H9 (cell line): ENCODE data around the gene USP46. TPM values are rescaled to one million over a fixed set of nuclear protein-coding genes. Genes with fewer than 3 reads are reported as not detected.

Experiments used
- DNase-seq: peaks from one replicate; pipeline ENCODE4 v3.0.0-alpha.2; 2017
- H2AFZ ChIP-seq: one replicate; pipeline ENCODE4 v1.6.1; 2013; ENCODE audit warnings: mild to moderate bottlenecking, low read length, control low read depth, moderate library complexity
- H2AK5ac ChIP-seq: 2 replicates; pipeline ENCODE4 v1.6.1; 2013; ENCODE audit warnings: low read length, control low read depth, mixed read lengths; ENCODE audit not compliant: insufficient read length
- H2BK120ac ChIP-seq: one replicate; pipeline ENCODE4 v1.6.1; 2013; ENCODE audit warnings: low read depth, mild to moderate bottlenecking, low read length, control low read depth, inconsistent platforms; ENCODE audit not compliant: poor library complexity, severe bottlenecking
- H2BK12ac ChIP-seq: 2 replicates; pipeline ENCODE4 v1.6.1; 2013; ENCODE audit warnings: low read length, control low read depth, mixed read lengths, low read depth; ENCODE audit not compliant: insufficient read length
- H2BK15ac ChIP-seq: 2 replicates; pipeline ENCODE4 v1.6.1; 2013; ENCODE audit warnings: low read depth, low read length, control low read depth
- H2BK20ac ChIP-seq: one replicate; pipeline ENCODE4 v1.6.1; 2013; ENCODE audit warnings: low read depth, mild to moderate bottlenecking, low read length, control low read depth, inconsistent platforms; ENCODE audit not compliant: poor library complexity, severe bottlenecking
- H2BK5ac ChIP-seq: 2 replicates; pipeline ENCODE4 v1.6.1; 2013; ENCODE audit warnings: low read length, control low read depth, mixed read lengths; ENCODE audit not compliant: insufficient read length
- H3K14ac ChIP-seq: 2 replicates; pipeline ENCODE4 v1.6.1; 2013; ENCODE audit warnings: low read length, control low read depth; ENCODE audit not compliant: insufficient read depth
- H3K18ac ChIP-seq: 2 replicates; pipeline ENCODE4 v1.6.1; 2013; ENCODE audit warnings: low read depth, mild to moderate bottlenecking, mixed read lengths, low read length, control low read depth; ENCODE audit not compliant: insufficient read length
- H3K23ac ChIP-seq: 2 replicates; pipeline ENCODE4 v1.6.1; 2013; ENCODE audit warnings: low read length, control low read depth, mixed read lengths, low read depth; ENCODE audit not compliant: insufficient read length
- H3K23me2 ChIP-seq: 2 replicates; pipeline ENCODE4 v1.6.1; 2013; ENCODE audit warnings: low read depth, mild to moderate bottlenecking, mixed read lengths, low read length, control low read depth; ENCODE audit not compliant: insufficient read length, poor library complexity, severe bottlenecking
- H3K27ac ChIP-seq: 2 replicates; pipeline ENCODE4 v1.5.1; 2013; ENCODE audit warnings: low read length, control low read depth, mixed read lengths, low read depth; ENCODE audit not compliant: insufficient read length
- H3K27me3 ChIP-seq: 2 replicates; pipeline ENCODE4 v1.6.1; 2013; ENCODE audit warnings: low read length, control low read depth, inconsistent platforms; ENCODE audit not compliant: insufficient read depth
- H3K4ac ChIP-seq: 2 replicates; pipeline ENCODE4 v1.6.1; 2013; ENCODE audit warnings: low read depth, mild to moderate bottlenecking, control low read depth, inconsistent platforms, low read length, moderate library complexity
- H3K4me1 ChIP-seq: 2 replicates; pipeline ENCODE4 v1.6.1; 2013; ENCODE audit warnings: low read length, control low read depth, inconsistent platforms; ENCODE audit not compliant: insufficient read depth
- H3K4me2 ChIP-seq: 2 replicates; pipeline ENCODE4 v1.6.1; 2013; ENCODE audit warnings: low read length, control low read depth, mixed read lengths; ENCODE audit not compliant: insufficient read length, insufficient read depth
- H3K56ac ChIP-seq: 2 replicates; pipeline ENCODE4 v1.6.1; 2013; ENCODE audit warnings: low read depth, mild to moderate bottlenecking, mixed read lengths, low read length, control low read depth; ENCODE audit not compliant: insufficient read length
- H3K79me1 ChIP-seq: 2 replicates; pipeline ENCODE4 v1.6.1; 2013; ENCODE audit warnings: low read depth, mild to moderate bottlenecking, moderate library complexity, low read length, control low read depth, inconsistent platforms; ENCODE audit not compliant: insufficient read depth, poor library complexity, severe bottlenecking
- H3K79me2 ChIP-seq: 2 replicates; pipeline ENCODE4 v1.6.1; 2013; ENCODE audit warnings: low read length, control low read depth, inconsistent platforms; ENCODE audit not compliant: insufficient read depth
- H3K9ac ChIP-seq: 2 replicates; pipeline ENCODE4 v1.6.1; 2013; ENCODE audit warnings: low read length, control low read depth, mixed read lengths; ENCODE audit not compliant: insufficient read length; ENCODE audit errors: extremely low read depth
- H3K9me3 ChIP-seq: one replicate; pipeline ENCODE4 v1.6.1; 2013; ENCODE audit warnings: low read depth, low read length, inconsistent platforms; ENCODE audit not compliant: control insufficient read depth
- H3T11ph ChIP-seq: one replicate; pipeline ENCODE4 v1.6.1; 2013; ENCODE audit warnings: mild to moderate bottlenecking, low read length, control low read depth, inconsistent platforms
- H4K20me1 ChIP-seq: one replicate; pipeline ENCODE4 v1.6.1; 2013; ENCODE audit not compliant: control insufficient read depth, insufficient read length, insufficient read depth
- H4K5ac ChIP-seq: 2 replicates; pipeline ENCODE4 v1.6.1; 2013; ENCODE audit warnings: low read depth, mild to moderate bottlenecking, mixed read lengths, low read length, control low read depth; ENCODE audit not compliant: insufficient read length
- H4K8ac ChIP-seq: replicated peaks from 2 replicates; pipeline ENCODE4 v1.6.1; 2013; ENCODE audit warnings: low read length, control low read depth, mixed read lengths, low read depth; ENCODE audit not compliant: insufficient read length
- H4K91ac ChIP-seq: 2 replicates; pipeline ENCODE4 v1.6.1; 2013; ENCODE audit warnings: low read depth, mild to moderate bottlenecking, moderate library complexity, mixed read lengths, low read length, control low read depth; ENCODE audit not compliant: insufficient read length
- H3K27ac Mint-ChIP-seq, 3 experiments: 2 replicates in 2 of 3; 3 replicates in 1 of 3; pipeline ENCODE4 v1.8.0; 2020 to 2021; ENCODE audit warnings: mixed read lengths in 3 of 3, mild to moderate bottlenecking in 1 of 3, moderate library complexity in 1 of 3
- H3K27me3 Mint-ChIP-seq: 2 replicates; pipeline ENCODE4 v1.8.0; 2021; ENCODE audit warnings: low read depth, mild to moderate bottlenecking, moderate library complexity, mixed read lengths
- H3K36me3 Mint-ChIP-seq, 3 experiments: 2 replicates in 2 of 3; 3 replicates in 1 of 3; pipeline ENCODE4 v1.8.0; 2020 to 2021; ENCODE audit warnings: low read depth in 3 of 3, mixed read lengths in 3 of 3; ENCODE audit not compliant: insufficient read depth in 1 of 3
- H3K4me1 Mint-ChIP-seq, 2 experiments: 2 replicates each; pipeline ENCODE4 v1.8.0; 2020; ENCODE audit warnings: mixed read lengths in 2 of 2
- H3K4me3 Mint-ChIP-seq, 2 experiments: 2 replicates in 1 of 2; 3 replicates in 1 of 2; pipeline ENCODE4 v1.8.0; 2020 to 2021; ENCODE audit warnings: mild to moderate bottlenecking in 2 of 2, mixed read lengths in 2 of 2, moderate library complexity in 1 of 2
- H3K9me3 Mint-ChIP-seq, 2 experiments: 2 replicates in 1 of 2; 3 replicates in 1 of 2; pipeline ENCODE4 v1.8.0; 2020; ENCODE audit warnings: mild to moderate bottlenecking in 2 of 2, mixed read lengths in 2 of 2, moderate library complexity in 1 of 2
- CTCF ChIP-seq: fragments of 200-600 bp; sonication (generic); conservative IDR thresholded peaks from 3 replicates; pipeline ENCODE4 v1.8.0; 2021; ENCODE audit warnings: antibody characterized with exemption, mild to moderate bottlenecking
- WGBS: extraction: QIAGEN DNeasy Blood & Tissue Kit; methylation state at CpG from one replicate; pipeline ENCODE4 v1.1.7; 2013; ENCODE audit warnings: missing lambda C conversion rate, low lambda C conversion rate, mixed read lengths; ENCODE audit not compliant: insufficient read length; ENCODE audit errors: extremely low coverage; 5-methylcytosine and 5-hydroxymethylcytosine counted together
- total RNA-seq: library from RNA; stranded (reverse); gene quantifications from 2 replicates; pipeline ENCODE4 v1.2.1, GENCODE V29; 2021

The USP46 gene
- total RNA-seq, 1 experiment from 2014 or later: 59.8 TPM

- peak overlapping the region; percentile 99 for H3K4me2 ChIP-seq
- H2BK120ac ChIP-seq: no peak overlapping the region
- Mint-ChIP-seq H3K4me3 (peak overlapping the region; percentile 82 to 85), H3K36me3 (peaks cover 29 to 58% (median 35%) of the 10 kb centered on the region in 3 experiments), H3K4me1 (peaks cover 49 to 60% of the 10 kb centered on the region in 2 experiments), H3K27me3 (peaks cover 18% of the 10 kb centered on the region), H3K27ac (peak overlapping the region in 1 of 3 experiments; percentile 41; a peak in 2 of 7 replicates), H3K9me3 (peaks cover 15 to 19% of the 10 kb centered on the region in 2 experiments; a peak in 4 of 5 replicates)
- peaks cover 21% of the 10 kb centered on the region; the same call in 1 of the 2 replicates for H3K79me2 ChIP-seq
- H3K4me1 ChIP-seq: peaks cover 1% of the 10 kb centered on the region; the same call in 1 of the 2 replicates
- H3K4ac ChIP-seq: no peak overlapping the region
- H2AK5ac ChIP-seq: no peak overlapping the region
- H2BK12ac ChIP-seq: no peak overlapping the region
- peak overlapping the region; percentile 87; the same call in 1 of the 2 replicates for H3K14ac ChIP-seq
- no peak overlapping the region for H3T11ph ChIP-seq
- no peak overlapping the region for H3K27ac ChIP-seq
- no peak overlapping the region for H2BK5ac ChIP-seq
- no peak overlapping the region for H2BK20ac ChIP-seq
- H3K56ac ChIP-seq: no peak overlapping the region
- H3K79me1 ChIP-seq: peaks cover 6% of the 10 kb centered on the region
- no peak for TF ChIP-seq CTCF
- no peak overlapping the region for H3K23ac ChIP-seq
- peak overlapping the region; percentile 73 for H3K18ac ChIP-seq
- H4K91ac ChIP-seq: no peak overlapping the region
- H2BK15ac ChIP-seq: no peak overlapping the region
- no peak overlapping the region for H4K8ac ChIP-seq
- no peak overlapping the region for H4K5ac ChIP-seq
- H3K9me3 ChIP-seq: peaks cover 8% of the 10 kb centered on the region
- H4K20me1 ChIP-seq: no peaks in the 10 kb centered on the region
- no CpG with 5 or more reads among the region's 45 CpGs for WGBS
- H3K23me2 ChIP-seq: peaks cover 15% of the 10 kb centered on the region
- DNase-seq: no peak
- H3K27me3 ChIP-seq: no peaks in the 10 kb centered on the region
- H2AFZ ChIP-seq: no peak overlapping the region
- H3K9ac ChIP-seq: peak overlapping the region; percentile 66
These were observed 691 bp upstream of the USP46 start for GRCh38 chr4:52659722-52660261.
